ENCODE results near the gene VWA8.
"Not testable (repeated sequence)": the region's sequence is repeated elsewhere in the genome, so short reads cannot be mapped to it uniquely, and the experiment has no call there.

The VWA8 gene

DNA sequence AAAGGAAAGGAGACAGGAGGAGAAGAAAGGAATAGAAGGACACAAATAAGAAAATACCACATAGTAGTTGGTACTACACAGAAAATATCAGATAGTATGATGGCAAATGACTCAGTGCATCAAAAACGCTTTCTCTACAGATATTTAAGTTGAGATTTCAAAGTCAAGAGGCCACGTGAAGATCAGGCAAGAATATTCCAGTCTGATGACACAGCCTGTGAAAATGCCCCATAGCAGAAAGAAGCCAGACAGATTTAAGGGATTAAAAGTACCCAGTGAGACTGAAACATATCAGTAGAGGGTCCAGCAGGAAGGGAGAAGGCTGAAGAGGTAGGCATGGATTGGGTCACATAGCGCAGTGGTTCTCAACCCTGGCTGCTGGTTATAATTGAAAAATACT, 113.7 kb downstream of the VWA8 start:
- no peaks in the 10 kb centered on the region for H3K9me3 ChIP-seq (ENCODE audit: control insufficient read depth in 1 of 2, low read length in 2 of 2)
- peaks cover 0 to 5% of the 10 kb centered on the region in 2 donors for H3K36me3 ChIP-seq (ENCODE audit: control insufficient read depth in 1 of 2, insufficient read depth in 2 of 2, low read length in 2 of 2)
- H3K27me3 ChIP-seq (ENCODE audit: control insufficient read depth in 1 of 2, insufficient read depth in 2 of 2, low read length in 2 of 2): no peaks in the 10 kb centered on the region
- no peaks in the 10 kb centered on the region for H3K4me1 ChIP-seq (ENCODE audit: control insufficient read depth in 1 of 2, insufficient read depth in 2 of 2, low read length in 2 of 2)
- H3K4me3 ChIP-seq (ENCODE audit: low read depth in 1 of 2, low read length in 2 of 2): no peak overlapping the region
- no peak overlapping the region for H3K9ac ChIP-seq (ENCODE audit: low read depth in 1 of 2, low read length in 2 of 2)
- no peak overlapping the region for H3K27ac ChIP-seq (ENCODE audit: low read depth, low read length)

DNA sequence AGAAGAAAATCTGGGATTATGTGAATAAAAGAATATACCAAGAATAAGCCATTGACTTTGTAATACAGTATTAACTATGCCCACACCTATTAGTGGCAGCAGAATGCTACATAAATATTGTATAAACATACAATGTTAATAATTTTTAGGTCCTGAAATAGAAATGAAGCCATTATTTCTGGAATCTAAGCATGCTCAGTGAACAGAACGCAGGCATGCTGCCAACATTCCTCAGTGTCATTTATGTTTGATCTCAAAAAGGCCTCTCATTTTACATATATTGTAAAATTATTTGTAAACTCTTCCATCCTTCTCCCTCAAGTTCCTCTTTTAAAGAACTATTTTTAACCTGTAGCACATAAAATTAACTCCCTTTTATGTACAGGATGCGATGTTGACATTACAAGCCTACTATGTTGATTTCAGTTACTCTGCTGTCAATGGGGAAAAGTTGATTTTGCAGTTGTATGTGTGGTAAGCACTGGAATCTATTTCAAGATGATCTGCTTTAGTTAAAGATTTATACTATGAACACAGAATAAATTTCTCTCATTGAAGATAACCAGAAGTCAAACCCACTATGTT, 118.8 kb downstream of the VWA8 start:
- H3K4me3 ChIP-seq (ENCODE audit: low read depth in 1 of 2, low read length in 2 of 2): no peak overlapping the region
- H3K9ac ChIP-seq (ENCODE audit: low read depth in 1 of 2, low read length in 2 of 2): no peak overlapping the region
- no peaks in the 10 kb centered on the region for H3K4me1 ChIP-seq (ENCODE audit: control insufficient read depth in 1 of 2, insufficient read depth in 2 of 2, low read length in 2 of 2)
- no peak overlapping the region for H3K27ac ChIP-seq (ENCODE audit: low read depth, low read length)
- no peaks in the 10 kb centered on the region for H3K36me3 ChIP-seq (ENCODE audit: control insufficient read depth in 1 of 2, insufficient read depth in 2 of 2, low read length in 2 of 2)
- no peaks in the 10 kb centered on the region for H3K9me3 ChIP-seq (ENCODE audit: control insufficient read depth in 1 of 2, low read length in 2 of 2)
- no peaks in the 10 kb centered on the region for H3K27me3 ChIP-seq (ENCODE audit: control insufficient read depth in 1 of 2, insufficient read depth in 2 of 2, low read length in 2 of 2)

DNA sequence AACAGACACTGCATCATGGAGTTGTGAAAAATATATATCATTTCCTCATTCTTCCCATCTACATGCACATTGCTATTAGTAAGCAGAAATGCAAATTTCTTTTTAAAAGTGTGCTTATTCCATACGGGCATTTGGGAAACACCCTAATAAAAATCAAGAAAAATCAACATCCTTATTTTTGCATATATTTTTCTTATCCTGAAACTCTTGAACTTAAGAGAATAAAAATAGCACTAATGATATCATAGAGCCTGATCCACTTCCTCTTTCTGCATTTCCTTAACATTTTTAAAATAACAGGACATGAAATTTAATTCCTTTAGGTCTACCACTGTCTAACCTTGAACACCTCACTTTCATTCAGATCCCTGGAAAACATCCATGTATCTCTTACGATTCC, 123.3 kb downstream of the VWA8 start:
- Histone ChIP-seq H3K27ac (ENCODE audit: low read depth, low read length) (no peak overlapping the region), H3K4me3 (ENCODE audit: low read depth in 1 of 2, low read length in 2 of 2) (no peak overlapping the region), H3K4me1 (ENCODE audit: control insufficient read depth in 1 of 2, insufficient read depth in 2 of 2, low read length in 2 of 2) (no peaks in the 10 kb centered on the region), H3K9ac (ENCODE audit: low read depth in 1 of 2, low read length in 2 of 2) (no peak overlapping the region), H3K9me3 (ENCODE audit: control insufficient read depth in 1 of 2, low read length in 2 of 2) (no peaks in the 10 kb centered on the region), H3K27me3 (ENCODE audit: control insufficient read depth in 1 of 2, insufficient read depth in 2 of 2, low read length in 2 of 2) (no peaks in the 10 kb centered on the region), H3K36me3 (ENCODE audit: control insufficient read depth in 1 of 2, insufficient read depth in 2 of 2, low read length in 2 of 2) (peaks cover 0 to 4% of the 10 kb centered on the region in 2 donors)

DNA sequence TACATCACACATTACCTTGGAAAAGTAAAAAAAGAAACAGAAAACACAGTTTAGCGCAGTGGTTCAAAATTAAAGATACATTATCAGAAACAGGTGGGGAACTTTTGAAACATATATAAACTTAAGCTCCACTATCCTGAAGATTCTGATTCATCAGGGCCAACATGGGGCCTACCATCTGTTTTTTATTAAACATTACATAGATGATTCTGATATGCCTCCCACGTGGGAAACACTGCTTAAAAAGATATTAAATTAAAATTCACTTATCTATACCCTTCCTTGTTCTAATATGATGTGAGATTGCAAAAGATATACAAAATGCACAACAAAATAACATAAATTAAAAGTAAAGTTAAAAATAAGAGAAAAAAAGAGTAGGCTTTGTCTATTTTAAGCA, 125.0 kb downstream of the VWA8 start:
- Histone ChIP-seq H3K4me1 (ENCODE audit: control insufficient read depth in 1 of 2, insufficient read depth in 2 of 2, low read length in 2 of 2) (no peaks in the 10 kb centered on the region), H3K9me3 (ENCODE audit: control insufficient read depth in 1 of 2, low read length in 2 of 2) (no peaks in the 10 kb centered on the region), H3K4me3 (ENCODE audit: low read depth in 1 of 2, low read length in 2 of 2) (no peak overlapping the region), H3K36me3 (ENCODE audit: control insufficient read depth in 1 of 2, insufficient read depth in 2 of 2, low read length in 2 of 2) (peaks cover 3 to 4% of the 10 kb centered on the region in 2 donors), H3K9ac (ENCODE audit: low read depth in 1 of 2, low read length in 2 of 2) (no peak overlapping the region), H3K27ac (ENCODE audit: low read depth, low read length) (no peak overlapping the region), H3K27me3 (ENCODE audit: control insufficient read depth in 1 of 2, insufficient read depth in 2 of 2, low read length in 2 of 2) (no peaks in the 10 kb centered on the region)

DNA sequence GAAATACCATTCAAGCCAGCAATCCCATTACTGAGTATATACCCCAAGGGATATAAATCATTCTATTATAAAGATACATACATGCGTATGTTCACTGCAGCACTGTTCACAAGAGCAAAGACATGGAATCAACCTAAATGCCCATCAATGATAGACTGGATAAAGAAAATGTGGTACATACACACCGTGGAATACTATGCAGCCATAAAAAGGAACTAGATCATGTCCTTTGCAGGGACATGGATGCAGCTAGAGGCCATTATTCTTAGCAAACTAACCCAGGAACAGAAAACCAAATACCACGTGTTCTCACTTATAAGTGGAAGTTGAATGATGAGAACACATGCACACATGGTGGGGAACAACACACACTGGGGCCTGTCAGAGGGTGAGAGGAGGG, 126.2 kb downstream of the VWA8 start:
- H3K27ac ChIP-seq (ENCODE audit: low read depth, low read length); H3K4me3 ChIP-seq (ENCODE audit: low read depth in 1 of 2, low read length in 2 of 2); H3K36me3 ChIP-seq (ENCODE audit: control insufficient read depth in 1 of 2, insufficient read depth in 2 of 2, low read length in 2 of 2); H3K27me3 ChIP-seq (ENCODE audit: control insufficient read depth in 1 of 2, insufficient read depth in 2 of 2, low read length in 2 of 2); H3K9ac ChIP-seq (ENCODE audit: low read depth in 1 of 2, low read length in 2 of 2); H3K9me3 ChIP-seq (ENCODE audit: control insufficient read depth in 1 of 2, low read length in 2 of 2); H3K4me1 ChIP-seq (ENCODE audit: control insufficient read depth in 1 of 2, insufficient read depth in 2 of 2, low read length in 2 of 2): not testable (repeated sequence)

DNA sequence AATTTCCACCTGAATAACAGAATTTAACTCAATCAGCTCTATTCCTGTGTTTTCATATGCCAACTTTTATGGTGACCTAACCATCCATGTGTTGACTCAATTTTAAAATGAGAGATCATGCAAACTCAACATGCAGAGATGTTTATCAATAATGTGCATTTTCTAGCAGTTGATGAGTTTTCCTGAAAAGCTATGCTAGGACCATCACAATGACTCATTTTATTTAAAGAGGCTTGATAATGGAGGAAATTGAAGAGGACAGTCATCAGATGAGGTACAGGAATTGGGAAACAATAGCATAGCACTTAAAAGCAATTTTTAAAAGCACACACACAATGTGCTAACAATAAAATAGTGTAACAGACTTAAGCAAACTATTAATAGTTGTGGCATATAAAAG, 127.1 kb downstream of the VWA8 start:
- no peak overlapping the region for H3K4me3 ChIP-seq (ENCODE audit: low read depth in 1 of 2, low read length in 2 of 2)

DNA sequence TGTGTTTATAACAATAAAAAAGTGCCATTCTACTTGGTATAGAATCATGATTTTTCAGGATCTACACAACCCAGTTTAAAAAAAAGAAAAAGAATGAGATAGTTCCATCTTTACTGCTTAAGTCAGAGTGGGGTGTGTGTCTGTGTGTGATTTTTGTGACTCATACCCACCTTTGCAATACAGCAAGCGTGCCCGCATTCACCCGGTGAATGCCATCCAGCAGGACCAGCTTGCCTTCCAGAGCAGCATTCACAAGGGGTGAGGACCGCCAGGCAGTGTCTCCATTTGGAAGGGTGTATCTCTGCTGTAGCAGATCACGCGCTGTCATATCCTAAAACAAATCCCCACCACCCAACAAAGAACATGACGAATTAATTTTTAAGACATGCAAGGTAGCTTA, 127.7 kb downstream of the VWA8 start:
- H3K9me3 ChIP-seq (ENCODE audit: control insufficient read depth in 1 of 2, low read length in 2 of 2): no peaks in the 10 kb centered on the region
- H3K4me1 ChIP-seq (ENCODE audit: control insufficient read depth in 1 of 2, insufficient read depth in 2 of 2, low read length in 2 of 2): no peaks in the 10 kb centered on the region
- no peak overlapping the region for H3K27ac ChIP-seq (ENCODE audit: low read depth, low read length)
- no peak overlapping the region for H3K9ac ChIP-seq (ENCODE audit: low read depth in 1 of 2, low read length in 2 of 2)
- peaks cover 3 to 9% of the 10 kb centered on the region in 2 donors for H3K36me3 ChIP-seq (ENCODE audit: control insufficient read depth in 1 of 2, insufficient read depth in 2 of 2, low read length in 2 of 2)
- no peaks in the 10 kb centered on the region for H3K27me3 ChIP-seq (ENCODE audit: control insufficient read depth in 1 of 2, insufficient read depth in 2 of 2, low read length in 2 of 2)
- H3K4me3 ChIP-seq (ENCODE audit: low read depth in 1 of 2, low read length in 2 of 2): no peak overlapping the region

More for the DNA sequence above, 127.1 kb downstream of the VWA8 start:
- Histone ChIP-seq H3K27me3 (ENCODE audit: control insufficient read depth in 1 of 2, insufficient read depth in 2 of 2, low read length in 2 of 2) (no peaks in the 10 kb centered on the region), H3K27ac (ENCODE audit: low read depth, low read length) (no peak overlapping the region), H3K36me3 (ENCODE audit: control insufficient read depth in 1 of 2, insufficient read depth in 2 of 2, low read length in 2 of 2) (peaks cover 3 to 9% of the 10 kb centered on the region in 2 donors), H3K4me1 (ENCODE audit: control insufficient read depth in 1 of 2, insufficient read depth in 2 of 2, low read length in 2 of 2) (no peaks in the 10 kb centered on the region), H3K9me3 (ENCODE audit: control insufficient read depth in 1 of 2, low read length in 2 of 2) (no peaks in the 10 kb centered on the region), H3K9ac (ENCODE audit: low read depth in 1 of 2, low read length in 2 of 2) (no peak overlapping the region)

DNA sequence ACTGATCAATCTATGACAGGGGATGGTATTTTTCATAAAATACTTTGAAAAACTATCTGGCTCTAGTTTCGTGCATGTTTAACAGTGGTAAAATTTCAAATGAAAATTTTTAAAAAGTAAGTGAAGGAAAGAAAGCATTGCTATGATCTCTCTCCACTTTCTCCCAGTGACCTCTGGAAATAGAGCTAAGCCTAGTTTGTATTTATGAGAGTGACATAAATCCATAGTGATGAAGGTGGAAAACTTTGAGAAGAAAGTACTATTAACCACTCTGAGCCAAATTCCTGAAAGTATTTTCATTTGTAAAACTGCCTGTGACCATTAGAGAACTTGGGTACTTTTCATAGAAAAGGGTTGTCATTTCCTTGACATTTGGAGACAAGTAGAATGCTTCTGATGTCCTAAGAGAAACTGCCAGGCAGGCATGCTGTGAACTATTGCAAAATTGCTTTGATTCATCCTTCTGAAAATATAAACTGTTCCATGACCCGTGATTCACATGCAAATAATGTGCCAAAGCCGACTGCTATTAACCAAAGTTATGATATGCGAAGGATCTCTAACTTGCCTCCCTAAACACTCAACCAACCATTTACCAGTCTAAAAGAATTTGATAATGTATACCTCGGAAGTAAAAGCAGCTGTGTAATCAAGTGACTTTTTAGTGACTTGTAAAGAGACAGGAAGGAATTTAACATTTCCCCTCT, 133.2 kb downstream of the VWA8 start:
- H3K4me1 ChIP-seq (ENCODE audit: control insufficient read depth in 1 of 2, insufficient read depth in 2 of 2, low read length in 2 of 2): no peaks in the 10 kb centered on the region
- peaks cover 3 to 10% of the 10 kb centered on the region in 2 donors for H3K36me3 ChIP-seq (ENCODE audit: control insufficient read depth in 1 of 2, insufficient read depth in 2 of 2, low read length in 2 of 2)
- H3K9me3 ChIP-seq (ENCODE audit: control insufficient read depth in 1 of 2, low read length in 2 of 2): no peaks in the 10 kb centered on the region
- H3K9ac ChIP-seq (ENCODE audit: low read depth in 1 of 2, low read length in 2 of 2): no peak overlapping the region
- H3K27ac ChIP-seq (ENCODE audit: low read depth, low read length): no peak overlapping the region
- no peaks in the 10 kb centered on the region for H3K27me3 ChIP-seq (ENCODE audit: control insufficient read depth in 1 of 2, insufficient read depth in 2 of 2, low read length in 2 of 2)
- no peak overlapping the region for H3K4me3 ChIP-seq (ENCODE audit: low read depth in 1 of 2, low read length in 2 of 2)

DNA sequence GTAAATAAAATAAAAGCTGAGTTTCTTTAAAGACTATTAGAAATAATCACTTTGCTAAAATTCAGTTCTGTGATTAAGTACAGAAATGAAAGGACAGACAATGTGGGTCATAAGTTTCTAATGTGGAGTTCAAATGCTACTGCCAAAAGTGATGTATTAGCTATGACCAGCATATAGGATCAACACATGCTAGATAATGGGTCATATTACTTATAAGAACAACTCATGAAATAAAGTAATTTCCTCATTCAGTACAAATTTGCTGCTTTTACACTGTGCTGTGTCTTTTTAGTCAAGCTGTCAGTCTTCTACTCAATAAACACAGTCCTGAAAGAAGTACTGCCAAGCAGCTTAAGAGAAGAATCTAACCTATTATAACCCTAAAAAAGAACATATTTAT, 135.2 kb downstream of the VWA8 start:
- Histone ChIP-seq H3K36me3 (ENCODE audit: control insufficient read depth in 1 of 2, insufficient read depth in 2 of 2, low read length in 2 of 2) (peaks cover 0 to 10% of the 10 kb centered on the region in 2 donors), H3K9me3 (ENCODE audit: control insufficient read depth in 1 of 2, low read length in 2 of 2) (no peaks in the 10 kb centered on the region), H3K9ac (ENCODE audit: low read depth in 1 of 2, low read length in 2 of 2) (no peak overlapping the region), H3K4me1 (ENCODE audit: control insufficient read depth in 1 of 2, insufficient read depth in 2 of 2, low read length in 2 of 2) (no peaks in the 10 kb centered on the region), H3K27me3 (ENCODE audit: control insufficient read depth in 1 of 2, insufficient read depth in 2 of 2, low read length in 2 of 2) (no peaks in the 10 kb centered on the region), H3K4me3 (ENCODE audit: low read depth in 1 of 2, low read length in 2 of 2) (no peak overlapping the region), H3K27ac (ENCODE audit: low read depth, low read length) (no peak overlapping the region)

DNA sequence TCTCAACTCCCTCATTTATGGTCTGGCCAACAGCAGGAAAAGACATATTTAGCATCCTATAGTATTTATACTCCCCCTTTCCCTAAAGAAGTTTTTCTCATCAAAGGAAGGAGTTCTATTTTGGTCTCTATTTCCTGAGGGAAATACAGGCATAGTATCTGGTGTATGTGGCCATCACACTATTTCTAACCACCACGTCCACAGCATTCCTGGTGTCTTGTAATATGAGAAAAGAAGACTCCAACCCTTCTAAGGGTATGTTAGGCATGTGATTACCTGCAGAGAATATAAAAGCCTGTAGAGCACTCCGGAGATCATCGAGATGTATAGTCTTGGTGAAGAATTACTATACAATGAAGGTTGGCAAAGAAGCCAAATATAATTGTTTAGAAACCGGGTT, 137.4 kb downstream of the VWA8 start:
- no peak overlapping the region for H3K9ac ChIP-seq (ENCODE audit: low read depth in 1 of 2, low read length in 2 of 2)
- peaks cover 0 to 10% of the 10 kb centered on the region in 2 donors for H3K36me3 ChIP-seq (ENCODE audit: control insufficient read depth in 1 of 2, insufficient read depth in 2 of 2, low read length in 2 of 2)
- H3K27ac ChIP-seq (ENCODE audit: low read depth, low read length): no peak overlapping the region
- H3K4me1 ChIP-seq (ENCODE audit: control insufficient read depth in 1 of 2, insufficient read depth in 2 of 2, low read length in 2 of 2): no peaks in the 10 kb centered on the region
- no peak overlapping the region for H3K4me3 ChIP-seq (ENCODE audit: low read depth in 1 of 2, low read length in 2 of 2)
- no peaks in the 10 kb centered on the region for H3K9me3 ChIP-seq (ENCODE audit: control insufficient read depth in 1 of 2, low read length in 2 of 2)
- no peaks in the 10 kb centered on the region for H3K27me3 ChIP-seq (ENCODE audit: control insufficient read depth in 1 of 2, insufficient read depth in 2 of 2, low read length in 2 of 2)

Data from duodenal mucosa (tissue), 2 donors.